B cell (primary cell): ENCODE measurements around the gene KLHL3.

Experiments
- CTCF ChIP-seq: fragments of 200-600 bp; IDR thresholded peaks from one replicate; pipeline ENCODE4 v1.8.0; 2022; ENCODE audit warnings: antibody characterized with exemption, mild to moderate bottlenecking
- EZH2 ChIP-seq: IDR thresholded peaks from 2 replicates; pipeline ENCODE4 v1.6.1; 2012; ENCODE audit warnings: borderline replicate concordance, low read depth, mild to moderate bottlenecking, moderate library complexity, low read length; ENCODE audit not compliant: insufficient read depth, poor library complexity, severe bottlenecking

GRCh38 chr5:137611794-137612435 is 124.0 kb downstream of the KLHL3 start:
- TF ChIP-seq EZH2 = no peak
- TF ChIP-seq CTCF = no peak
